HG03342 (cell line): ENCODE measurements around the gene LYRM2.

Experiments
- ATAC-seq: cut with Tn5 transposase; IDR thresholded peaks from one replicate; pipeline ENCODE4 v1.9.1; 2021; ENCODE audit warnings: mild to moderate bottlenecking, moderate library complexity; ENCODE audit not compliant: unreplicated experiment

The LYRM2 gene

DNA sequence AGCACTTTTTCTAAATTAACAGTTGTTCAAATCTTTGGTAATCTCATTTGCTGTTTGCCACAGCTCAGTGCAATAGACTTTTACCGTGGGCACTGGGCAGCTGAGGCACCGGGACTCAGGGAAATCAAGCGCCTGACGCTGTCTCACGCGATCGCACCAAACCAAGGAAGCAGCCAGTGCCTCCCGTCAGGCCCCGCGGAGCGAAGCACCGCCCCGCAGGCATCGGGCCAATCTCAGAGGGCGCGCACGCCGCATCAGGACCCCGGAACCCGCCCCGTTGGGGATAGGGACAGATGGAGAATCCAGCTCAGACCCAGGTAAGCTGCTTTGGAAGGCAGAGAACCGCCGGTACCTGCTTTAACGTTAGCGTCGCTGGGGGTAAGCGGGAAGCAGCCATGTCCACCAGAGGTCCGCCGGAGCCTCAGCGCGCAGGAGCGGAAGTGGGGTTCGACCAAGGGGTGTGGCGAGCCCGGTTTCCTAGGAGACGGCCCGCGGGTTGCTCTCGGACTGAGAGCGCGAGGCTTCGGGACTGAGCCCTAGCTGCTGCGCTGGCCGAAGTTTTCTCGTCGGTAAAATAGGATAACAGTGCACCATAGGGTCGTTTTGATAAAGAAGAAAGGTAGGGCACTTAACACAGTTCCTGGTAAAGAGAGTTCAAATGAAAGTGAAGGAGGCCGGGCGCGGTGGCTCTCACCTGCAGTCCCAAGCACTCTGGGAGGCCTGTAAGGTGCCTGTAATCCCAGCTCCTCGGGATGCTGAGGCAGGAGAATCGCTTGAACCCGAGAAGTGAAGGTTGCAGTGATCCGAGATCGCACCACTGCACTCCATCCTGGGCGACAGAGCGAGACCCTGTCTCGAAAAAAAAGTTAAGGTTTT lies at the start of gene LYRM2:
Gene LYRM2, minus strand, starts transcription at position 428 of the 876 bp plus-strand sequence. Its CDS starts 31 bp downstream, at position 397.
- ATAC-seq = peak; percentile 98

DNA sequence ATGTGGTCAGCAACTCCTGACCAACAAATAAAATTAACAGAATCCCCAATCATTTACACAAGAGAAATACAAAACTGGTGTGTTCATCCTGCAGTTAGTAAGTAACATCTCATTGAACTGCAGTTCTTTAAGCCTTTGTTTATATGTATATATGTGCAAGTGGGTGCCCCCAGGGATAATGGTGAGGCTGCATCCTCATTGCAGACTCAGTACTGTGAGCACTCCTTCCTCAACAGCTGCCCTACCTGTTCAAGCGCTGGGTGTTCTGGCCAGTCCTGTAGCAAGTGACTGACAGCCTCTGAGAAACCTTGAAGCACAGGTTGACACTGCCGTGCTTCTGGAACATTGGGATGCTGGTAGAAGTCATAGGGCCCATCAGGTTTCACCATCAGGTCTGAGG lies 49.8 kb upstream of the LYRM2 start:
- no peak for ATAC-seq

GRCh38 chr6:89685311-89685710 lies 46.8 kb upstream of the LYRM2 start:
- no peak for ATAC-seq

DNA sequence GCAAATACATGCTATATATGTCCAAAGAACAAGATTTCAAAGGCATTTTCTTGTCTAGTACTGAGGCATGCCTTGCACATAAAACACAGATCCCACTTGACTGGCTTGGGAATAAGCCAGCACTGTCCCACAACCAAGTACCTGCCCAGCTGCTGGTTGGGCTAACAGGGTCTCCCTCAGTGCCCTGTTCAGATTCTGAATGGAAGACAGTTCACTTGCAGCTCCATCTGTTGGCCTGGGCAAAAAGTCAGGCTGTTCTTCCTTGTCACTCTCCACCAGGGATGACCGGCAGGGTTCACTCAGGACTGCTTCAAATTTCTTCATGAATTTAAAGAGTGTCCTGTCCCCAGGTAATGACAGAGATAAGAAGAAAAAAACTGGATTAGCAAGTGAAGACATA lies 44.4 kb upstream of the LYRM2 start:
- ATAC-seq = no peak

GRCh38 chr6:89681983-89682564 lies 43.5 kb upstream of the LYRM2 start:
- ATAC-seq = no peak

- ATAC-seq = no peak
Observed at GRCh38 chr6:89680551-89680950, 42.0 kb upstream of the LYRM2 start.

DNA sequence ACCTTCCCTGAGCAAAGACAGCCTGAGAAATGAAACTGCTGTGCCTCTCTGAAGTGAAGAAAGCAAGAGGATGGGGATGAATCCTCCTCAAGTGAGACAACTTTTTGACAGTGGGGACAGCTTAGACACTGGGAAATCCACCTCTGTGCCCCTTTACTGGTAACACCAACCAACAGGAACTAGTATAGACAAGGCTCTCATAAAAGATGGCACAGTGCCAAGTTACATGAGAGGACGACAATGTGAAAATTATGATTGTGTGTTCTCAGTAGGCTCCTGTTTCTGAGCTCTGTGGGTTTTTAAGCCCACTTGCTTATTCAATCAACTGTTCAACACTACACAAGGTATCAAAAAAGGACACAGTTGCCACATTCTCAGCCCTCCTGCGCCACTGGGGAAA lies 41.6 kb upstream of the LYRM2 start:
- no peak for ATAC-seq

DNA sequence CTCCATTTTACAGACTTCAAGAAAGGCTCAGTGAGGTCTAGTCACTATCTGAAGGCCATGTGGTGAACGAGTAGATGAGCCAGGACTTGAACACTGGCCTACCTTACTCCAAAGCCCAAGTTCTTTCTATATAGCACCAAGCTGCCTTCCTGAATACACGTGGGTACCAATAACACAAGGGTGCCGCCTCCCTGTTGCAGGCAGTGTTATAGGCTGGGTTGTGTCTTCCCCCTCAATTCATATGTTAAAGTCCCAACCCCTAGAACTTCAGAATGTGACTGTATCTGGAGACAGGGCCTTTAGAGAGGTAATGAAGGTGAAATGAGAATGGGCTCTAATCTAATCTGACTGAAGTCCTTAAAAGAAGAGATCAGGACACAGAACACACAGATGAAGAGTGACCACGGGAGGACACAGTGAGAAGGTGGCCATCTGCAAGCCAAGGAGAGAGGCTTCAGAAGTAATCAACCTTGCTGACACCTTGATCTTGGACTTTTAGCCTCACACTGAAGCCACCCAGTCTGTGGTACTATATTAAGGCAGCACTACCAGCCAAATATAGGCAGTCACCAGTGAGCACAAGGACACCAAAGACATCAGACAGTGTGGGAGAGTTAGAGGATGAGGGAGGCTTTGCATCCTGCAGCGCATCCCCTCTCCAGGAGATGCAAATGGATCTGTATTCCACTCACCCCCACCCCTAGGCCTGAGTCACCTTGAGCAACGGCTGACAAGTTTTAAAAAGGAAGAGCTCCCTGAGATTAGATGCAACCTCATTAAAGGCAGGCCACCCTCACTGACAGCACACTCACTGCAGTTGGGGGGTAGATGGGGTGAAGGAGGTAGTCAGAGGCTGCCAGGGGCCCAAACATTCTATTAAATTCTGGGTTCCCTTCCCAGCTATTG lies 40.9 kb upstream of the LYRM2 start:
- no peak for ATAC-seq

GRCh38 chr6:89678531-89678930 lies 40.0 kb upstream of the LYRM2 start:
- ATAC-seq = no peak

- ATAC-seq = no peak
Observed at GRCh38 chr6:89675949-89676748, 37.6 kb upstream of the LYRM2 start.

DNA sequence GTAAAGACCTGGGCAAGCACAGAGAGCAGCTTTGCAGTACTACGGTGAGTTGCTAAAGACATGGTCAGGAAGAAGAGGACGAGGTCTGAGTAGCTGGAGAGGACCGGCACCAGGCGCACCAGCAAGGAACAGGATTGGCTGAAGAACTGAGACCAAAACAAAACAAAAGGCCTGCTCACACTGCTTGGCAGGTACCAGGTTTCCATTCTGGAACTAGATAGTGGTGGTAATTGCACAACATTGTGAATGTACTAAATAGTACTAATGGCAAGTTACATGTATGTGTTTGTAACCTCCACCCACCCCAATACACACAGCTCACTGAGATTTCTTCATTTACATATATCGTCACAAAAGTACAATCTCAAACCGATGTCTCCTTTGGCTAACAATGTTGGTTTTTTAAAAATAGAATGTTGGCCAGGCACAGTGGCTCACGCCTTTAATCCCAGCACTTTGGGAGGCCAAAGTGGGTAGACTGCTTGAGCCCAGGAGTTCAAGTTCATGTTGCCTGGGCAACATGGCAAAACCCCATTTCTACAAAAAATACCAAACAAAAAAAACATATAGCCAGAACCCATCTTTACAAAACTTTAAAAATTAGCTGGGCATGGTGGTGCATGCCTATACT lies 32.5 kb upstream of the LYRM2 start:
- ATAC-seq = no peak

GRCh38 chr6:89669002-89669401 lies 30.5 kb upstream of the LYRM2 start:
- ATAC-seq = no peak

GRCh38 chr6:89667872-89668556 lies 29.5 kb upstream of the LYRM2 start:
- no peak for ATAC-seq

- no peak for ATAC-seq
Observed at GRCh38 chr6:89662659-89663223, 24.2 kb upstream of the LYRM2 start.

GRCh38 chr6:89661559-89661958 lies 23.0 kb upstream of the LYRM2 start:
- ATAC-seq = no peak

- no peak for ATAC-seq
Observed at GRCh38 chr6:89660981-89661380, 22.4 kb upstream of the LYRM2 start.

GRCh38 chr6:89657445-89658158 lies 19.1 kb upstream of the LYRM2 start:
- ATAC-seq = no peak

DNA sequence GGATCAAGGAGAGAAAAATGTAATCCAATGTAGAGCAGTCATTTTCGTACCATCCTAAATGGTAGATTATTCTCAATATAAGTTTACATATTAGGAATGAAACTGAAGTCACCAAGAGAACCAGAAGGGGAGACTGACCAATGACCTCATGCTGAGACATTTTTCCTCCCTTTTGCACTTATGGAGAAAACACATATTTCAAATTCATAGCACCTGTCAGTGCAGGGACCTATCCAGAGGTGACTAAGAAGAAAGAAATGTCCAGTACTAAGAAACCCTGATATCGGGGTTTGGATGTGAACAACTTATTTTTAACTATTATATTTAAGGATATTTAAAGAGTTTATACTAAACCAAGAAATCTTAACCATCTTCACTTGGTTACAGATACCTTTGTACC lies 16.6 kb upstream of the LYRM2 start:
- ATAC-seq = no peak

DNA sequence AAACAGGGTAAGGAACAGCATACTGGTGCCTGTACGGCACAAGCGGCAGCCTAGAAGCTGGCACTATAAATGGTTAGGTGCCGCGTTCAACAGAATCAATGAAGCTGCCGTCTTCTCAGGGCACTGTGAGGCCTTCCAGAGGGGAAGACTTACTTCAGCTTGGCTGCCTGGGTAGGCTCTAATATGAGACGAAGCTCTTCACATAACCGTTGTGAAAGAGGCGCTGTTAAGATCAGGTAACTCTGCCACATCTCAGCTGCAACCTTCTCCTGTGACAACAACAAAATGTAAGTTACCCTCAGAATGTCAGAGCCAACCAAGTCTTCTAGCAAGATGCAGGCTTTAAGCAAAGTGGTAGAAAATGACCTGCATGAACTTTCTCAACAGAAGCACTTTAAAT lies 12.0 kb upstream of the LYRM2 start:
- ATAC-seq = no peak
